A673 (cell line): ENCODE data around the gene IGSF11. TPM values are rescaled to one million over a fixed set of nuclear protein-coding genes. Genes with fewer than 3 reads are reported as not detected.

ENCODE experiments used
- BruUV-seq: library from RNA; stranded (reverse); fragments of 400-500 nt; replicated peaks from 2 replicates; lab custom pipeline; 2021; lab: Mats Ljungman, UMichigan
- CTCF ChIA-PET: fragments of 300-600 bp; sonication (Branson Sonifier 250); formaldehyde crosslinking; loops from one replicate; lab custom pipeline; 2022; ENCODE audit warnings: antibody characterized with exemption; lab: Charles Lee
- POLR2A ChIA-PET: fragments of 300-600 bp; sonication (Branson Sonifier 250); formaldehyde crosslinking; loops from one replicate; lab custom pipeline; 2022; ENCODE audit warnings: antibody characterized with exemption; ENCODE audit not compliant: low non-redundant PET; lab: Charles Lee
- DNase-seq: peaks from one replicate; pipeline ENCODE4 v3.0.0-alpha.2; 2015; ENCODE audit warnings: low spot score
- H3K27ac ChIP-seq: fragments of 200-600 bp; sonication (generic); 2 replicates; pipeline ENCODE4 v1.5.1; 2016; ENCODE audit warnings: mixed run types, low read depth, mild to moderate bottlenecking, mixed read lengths, antibody characterized with exemption, low read length; ENCODE audit not compliant: poor library complexity, severe bottlenecking
- H3K27me3 ChIP-seq: fragments of 200-600 bp; sonication (generic); replicated peaks from 2 replicates; pipeline ENCODE4 v1.6.1; 2017; ENCODE audit warnings: mixed run types, low read depth, mild to moderate bottlenecking, mixed read lengths, antibody characterized with exemption, low read length; ENCODE audit not compliant: insufficient read depth, poor library complexity
- H3K36me3 ChIP-seq: fragments of 200-600 bp; sonication (generic); 2 replicates; pipeline ENCODE4 v1.6.1; 2016; ENCODE audit warnings: mixed run types, mild to moderate bottlenecking, mixed read lengths, antibody characterized with exemption, low read length; ENCODE audit not compliant: insufficient read depth, poor library complexity, severe bottlenecking
- H3K4me1 ChIP-seq: fragments of 200-600 bp; sonication (generic); 2 replicates; pipeline ENCODE4 v1.6.1; 2017; ENCODE audit warnings: mixed run types, mild to moderate bottlenecking, mixed read lengths, antibody characterized with exemption, low read length; ENCODE audit not compliant: insufficient read depth, poor library complexity, severe bottlenecking
- H3K4me3 ChIP-seq: fragments of 200-600 bp; sonication (generic); 2 replicates; pipeline ENCODE4 v1.5.1; 2016; ENCODE audit warnings: low read depth, mixed run types, mild to moderate bottlenecking, mixed read lengths, low read length; ENCODE audit not compliant: poor library complexity, severe bottlenecking
- H3K9me3 ChIP-seq: fragments of 200-600 bp; sonication (generic); 2 replicates; pipeline ENCODE4 v1.6.1; 2016; ENCODE audit warnings: mixed run types, low read depth, mild to moderate bottlenecking, mixed read lengths, antibody characterized with exemption, low read length; ENCODE audit not compliant: poor library complexity, severe bottlenecking
- CTCF ChIP-seq: fragments of 300-800, 200-600 bp; sonication (generic); conservative IDR thresholded peaks from 2 replicates; pipeline ENCODE4 v1.5.1; 2017; ENCODE audit warnings: low read depth, mild to moderate bottlenecking, antibody characterized with exemption, low read length, moderate library complexity, mixed read lengths
- EZH2 ChIP-seq: fragments of 200-600 bp; sonication (generic); IDR thresholded peaks from 2 replicates; pipeline ENCODE4 v1.6.1; 2017; ENCODE audit warnings: borderline replicate concordance, low read depth, mild to moderate bottlenecking, mixed read lengths, antibody characterized with exemption, low read length; ENCODE audit not compliant: poor library complexity, severe bottlenecking
- intact Hi-C: fragments of 100-400 bp; cut with micrococcal nuclease; formaldehyde crosslinking; loops from one replicate; pipeline ENCODE4 v1.10.0; 2022; ENCODE audit not compliant: unreplicated experiment
- total RNA-seq: library from RNA; stranded (reverse); gene quantifications from 2 replicates; pipeline ENCODE4 v1.2.3, GENCODE V29; 2021

IGSF11 gene
- total RNA-seq, 1 experiment from 2014 or later = not detected

DNA sequence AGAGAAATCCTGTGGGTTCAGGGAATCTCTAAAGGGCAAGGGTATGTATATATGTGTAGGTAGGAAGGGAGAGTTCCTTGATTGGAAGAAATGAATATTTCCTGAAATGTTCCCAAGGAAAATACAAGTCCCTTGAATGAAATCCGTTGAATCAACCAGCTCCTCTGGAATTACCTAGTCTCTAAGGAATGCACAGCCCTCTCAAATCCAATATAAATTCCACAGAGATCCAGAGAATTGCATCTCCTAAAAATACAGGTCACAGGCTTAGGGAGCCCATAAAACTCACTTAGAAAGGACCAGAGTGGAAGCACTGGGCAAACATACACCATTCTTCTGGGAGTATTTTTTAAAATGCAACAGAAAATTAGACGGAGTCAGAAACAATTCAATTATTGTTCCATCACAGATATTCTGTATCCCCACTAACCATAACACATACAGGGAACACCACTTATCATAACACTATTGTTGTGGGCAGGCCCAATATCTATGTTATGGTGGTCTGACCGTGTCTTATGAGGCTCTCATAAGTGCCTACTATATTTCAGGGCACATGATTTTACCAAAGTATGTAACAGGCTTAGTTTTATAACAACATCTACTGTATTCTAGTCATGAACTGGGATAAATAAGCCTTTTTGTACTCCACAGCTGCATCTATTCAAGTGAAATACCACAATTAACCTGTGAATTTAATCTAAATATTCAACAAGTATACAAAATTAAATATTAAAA is 43.7 kb downstream of the IGSF11 start:
- intact Hi-C loops = no loop called here
- no TSS peak for BruUV-seq
- no peak for TF ChIP-seq EZH2
- no peak for TF ChIP-seq CTCF

GRCh38 chr3:118988198-118989130 is 46.2 kb downstream of the IGSF11 start:
- ChIA-PET POLR2A (no interaction called here), CTCF (no interaction called here)
- Histone ChIP-seq H3K4me1 (no peaks in the 10 kb centered on the region), H3K36me3 (no peaks in the 10 kb centered on the region), H3K27ac (no peak overlapping the region), H3K4me3 (no peak overlapping the region), H3K9me3 (no peaks in the 10 kb centered on the region), H3K27me3 (peaks cover 6% of the 10 kb centered on the region)
- no TSS peak for BruUV-seq
- intact Hi-C loops = no loop called here
- no peak for DNase-seq
- no peak for TF ChIP-seq EZH2
- no peak for TF ChIP-seq CTCF

More for the DNA sequence above, 43.7 kb downstream of the IGSF11 start:
- Histone ChIP-seq H3K27me3 (no peaks in the 10 kb centered on the region), H3K4me3 (no peak overlapping the region), H3K27ac (no peak overlapping the region), H3K4me1 (no peaks in the 10 kb centered on the region), H3K9me3 (no peaks in the 10 kb centered on the region), H3K36me3 (no peaks in the 10 kb centered on the region)
- no peak for DNase-seq
- CTCF ChIA-PET = no interaction called here
- POLR2A ChIA-PET = no interaction called here

DNA sequence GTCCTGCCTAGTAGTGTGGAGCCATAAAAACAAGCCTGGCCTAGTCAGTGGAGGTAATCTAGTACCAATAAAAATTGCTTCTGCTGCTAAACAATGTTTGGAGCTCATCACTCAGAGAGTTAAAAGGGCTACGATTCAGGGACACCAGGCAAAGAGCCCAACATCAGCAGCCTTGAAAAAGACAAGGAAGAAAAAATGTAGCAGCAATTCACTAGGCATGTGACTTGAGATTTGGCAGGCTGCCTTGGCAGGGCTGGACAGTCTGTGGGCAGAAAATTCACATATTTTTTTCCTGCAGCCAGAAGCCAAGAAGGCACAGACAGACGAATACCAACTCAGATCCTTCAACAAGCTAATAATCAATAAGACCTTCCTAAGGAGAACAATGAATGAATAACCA is 47.2 kb downstream of the IGSF11 start:
- no peak for TF ChIP-seq EZH2
- no peak for TF ChIP-seq CTCF
- POLR2A ChIA-PET = no interaction called here
- Histone ChIP-seq H3K27me3 (peaks cover 6% of the 10 kb centered on the region), H3K4me3 (no peak overlapping the region), H3K27ac (no peak overlapping the region), H3K36me3 (no peaks in the 10 kb centered on the region), H3K9me3 (no peaks in the 10 kb centered on the region), H3K4me1 (no peaks in the 10 kb centered on the region)
- BruUV-seq = no TSS peak
- peak; percentile 2 for DNase-seq
- intact Hi-C loops = no loop called here
- CTCF ChIA-PET = no interaction called here
